Measurements from ENCODE around the gene CBLC.

DNA sequence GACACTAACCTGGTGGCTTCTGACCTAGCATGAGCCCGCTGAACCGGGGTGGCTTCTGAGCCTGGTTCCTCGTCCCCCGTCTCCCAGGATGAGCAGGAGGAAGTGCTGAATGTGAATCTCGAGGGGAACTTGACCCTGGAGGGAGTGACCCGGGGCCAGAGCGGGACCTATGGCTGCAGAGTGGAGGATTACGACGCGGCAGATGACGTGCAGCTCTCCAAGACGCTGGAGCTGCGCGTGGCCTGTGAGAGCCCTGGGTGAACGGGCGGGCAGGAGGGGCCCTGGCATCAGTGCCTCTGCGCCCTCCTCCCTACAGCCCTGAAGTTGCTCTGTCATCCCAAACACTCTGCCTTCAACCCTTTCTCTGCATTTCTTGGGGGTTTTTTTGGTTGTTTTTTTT is 36.8 kb downstream of the CBLC start:
- TF ChIP-seq, protein P1, sequence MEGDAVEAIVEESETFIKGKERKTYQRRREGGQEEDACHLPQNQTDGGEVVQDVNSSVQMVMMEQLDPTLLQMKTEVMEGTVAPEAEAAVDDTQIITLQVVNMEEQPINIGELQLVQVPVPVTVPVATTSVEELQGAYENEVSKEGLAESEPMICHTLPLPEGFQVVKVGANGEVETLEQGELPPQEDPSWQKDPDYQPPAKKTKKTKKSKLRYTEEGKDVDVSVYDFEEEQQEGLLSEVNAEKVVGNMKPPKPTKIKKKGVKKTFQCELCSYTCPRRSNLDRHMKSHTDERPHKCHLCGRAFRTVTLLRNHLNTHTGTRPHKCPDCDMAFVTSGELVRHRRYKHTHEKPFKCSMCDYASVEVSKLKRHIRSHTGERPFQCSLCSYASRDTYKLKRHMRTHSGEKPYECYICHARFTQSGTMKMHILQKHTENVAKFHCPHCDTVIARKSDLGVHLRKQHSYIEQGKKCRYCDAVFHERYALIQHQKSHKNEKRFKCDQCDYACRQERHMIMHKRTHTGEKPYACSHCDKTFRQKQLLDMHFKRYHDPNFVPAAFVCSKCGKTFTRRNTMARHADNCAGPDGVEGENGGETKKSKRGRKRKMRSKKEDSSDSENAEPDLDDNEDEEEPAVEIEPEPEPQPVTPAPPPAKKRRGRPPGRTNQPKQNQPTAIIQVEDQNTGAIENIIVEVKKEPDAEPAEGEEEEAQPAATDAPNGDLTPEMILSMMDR (IDR thresholded peaks at IDR 0.05; ENCODE audit: low read depth, low read length): no peak
- TF ChIP-seq EZH2phosphoT487 (IDR thresholded peaks at IDR 0.05; ENCODE audit: low read depth): no peak

Measured in OCI-LY3 (cell line).